Endodermal cell (in vitro differentiated cells): ENCODE measurements around the gene ASIC5. TPM values are rescaled to one million over a fixed set of nuclear protein-coding genes. Genes with fewer than 3 reads are reported as not detected.

Experiments
- DNase-seq: peaks from one replicate; pipeline ENCODE4 v3.0.0-alpha.2; 2017
- H3K27ac ChIP-seq: 2 replicates; pipeline ENCODE4 v1.5.1; 2013; ENCODE audit warnings: mild to moderate bottlenecking, low read depth, low read length, moderate library complexity
- H3K27me3 ChIP-seq: 2 replicates; pipeline ENCODE4 v1.6.1; 2013; ENCODE audit warnings: mild to moderate bottlenecking, low read length, moderate library complexity; ENCODE audit not compliant: insufficient read depth, control insufficient read depth, poor library complexity, severe bottlenecking
- H3K36me3 ChIP-seq: 2 replicates; pipeline ENCODE4 v1.7.0; 2013; ENCODE audit warnings: mild to moderate bottlenecking, low read length, moderate library complexity; ENCODE audit not compliant: control insufficient read depth, insufficient read depth
- H3K4me1 ChIP-seq: one replicate; pipeline ENCODE4 v1.7.0; 2013; ENCODE audit warnings: low read length; ENCODE audit not compliant: control insufficient read depth, insufficient read depth
- H3K4me3 ChIP-seq: 2 replicates; pipeline ENCODE4 v1.5.1; 2013; ENCODE audit warnings: mild to moderate bottlenecking, low read length, moderate library complexity
- H3K9ac ChIP-seq: 2 replicates; pipeline ENCODE4 v1.6.1; 2013; ENCODE audit warnings: mild to moderate bottlenecking, low read length, moderate library complexity; ENCODE audit not compliant: poor library complexity, severe bottlenecking; ENCODE audit errors: extremely low read depth
- H3K9me3 ChIP-seq: 2 replicates; pipeline ENCODE4 v1.6.1; 2013; ENCODE audit warnings: mild to moderate bottlenecking, low read length, moderate library complexity; ENCODE audit not compliant: control insufficient read depth
- H3K27ac Mint-ChIP-seq: 2 replicates; pipeline ENCODE4 v1.8.0; 2020; ENCODE audit warnings: mixed read lengths
- H3K27me3 Mint-ChIP-seq: 2 replicates; pipeline ENCODE4 v1.8.0; 2021; ENCODE audit warnings: mild to moderate bottlenecking, mixed read lengths; ENCODE audit not compliant: insufficient read depth
- H3K36me3 Mint-ChIP-seq: 2 replicates; pipeline ENCODE4 v1.8.0; 2020; ENCODE audit warnings: low read depth, mixed read lengths
- H3K4me1 Mint-ChIP-seq: 2 replicates; pipeline ENCODE4 v1.8.0; 2020; ENCODE audit warnings: mixed read lengths
- H3K4me3 Mint-ChIP-seq: 2 replicates; pipeline ENCODE4 v1.8.0; 2020; ENCODE audit warnings: mild to moderate bottlenecking, moderate library complexity, mixed read lengths
- H3K9me3 Mint-ChIP-seq: 2 replicates; pipeline ENCODE4 v1.8.0; 2020; ENCODE audit warnings: mild to moderate bottlenecking, mixed read lengths
- WGBS, 2 experiments: methylation state at CpG; one replicate each; pipeline versions ENCODE4 v1.1.5 to v1.1.7; 2013; ENCODE audit warnings: missing lambda C conversion rate in 2 of 2, mixed read lengths in 1 of 2; ENCODE audit not compliant: insufficient coverage in 1 of 2, insufficient read length in 1 of 2; 5-methylcytosine and 5-hydroxymethylcytosine counted together
- total RNA-seq, 2 donors: library from RNA; stranded (reverse); fragmentation: NEBNext Ultra II Directional in 1 of 2; extraction: Animal tissue kit (Norgen Biotek cat#: 25700) in 1 of 2; gene quantifications; 2 replicates in 1 of 2; 3 replicates in 1 of 2; pipeline ENCODE4 v1.2.1, GENCODE V29; 2021
- TF ChIP-seq, protein P1 (sequence below): fragments of 200-600 bp; sonication (generic); conservative IDR thresholded peaks from 2 replicates; pipeline ENCODE4 v1.5.0; 2021; ENCODE audit warnings: antibody characterized with exemption, mild to moderate bottlenecking

Gene ASIC5
- total RNA-seq, 2 donors from 2014 or later: not detected

DNA sequence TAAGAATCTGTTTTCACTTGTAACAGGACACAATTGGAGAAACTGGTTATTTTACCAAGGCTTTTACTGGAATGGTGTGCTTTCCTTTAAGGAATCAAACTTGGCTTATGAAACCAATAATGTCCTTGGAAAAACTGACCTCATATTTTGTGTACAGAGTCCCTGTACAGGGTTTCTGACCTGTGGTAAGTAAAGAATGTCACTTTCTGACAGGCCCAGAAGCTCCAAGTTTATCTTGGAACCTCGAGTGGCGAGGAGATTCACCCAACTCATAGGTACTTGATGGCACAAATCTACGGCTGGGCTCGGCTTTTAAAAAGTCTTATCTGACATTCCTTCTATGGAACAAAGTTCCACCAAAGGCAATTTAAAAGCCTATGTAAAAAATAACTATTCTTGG lies 17.0 kb downstream of the ASIC5 start:
- Histone ChIP-seq H3K9me3 (peaks cover 39% of the 10 kb centered on the region), H3K36me3 (no peaks in the 10 kb centered on the region), H3K9ac (no peak overlapping the region), H3K4me1 (no peaks in the 10 kb centered on the region), H3K4me3 (no peak overlapping the region), H3K27ac (no peak overlapping the region), H3K27me3 (no peaks in the 10 kb centered on the region)
- Mint-ChIP-seq H3K27ac (no peak overlapping the region), H3K4me3 (no peak overlapping the region), H3K9me3 (peaks cover 37% of the 10 kb centered on the region), H3K4me1 (no peaks in the 10 kb centered on the region), H3K27me3 (no peaks in the 10 kb centered on the region), H3K36me3 (peaks cover 1% of the 10 kb centered on the region)
- TF ChIP-seq, protein P1, sequence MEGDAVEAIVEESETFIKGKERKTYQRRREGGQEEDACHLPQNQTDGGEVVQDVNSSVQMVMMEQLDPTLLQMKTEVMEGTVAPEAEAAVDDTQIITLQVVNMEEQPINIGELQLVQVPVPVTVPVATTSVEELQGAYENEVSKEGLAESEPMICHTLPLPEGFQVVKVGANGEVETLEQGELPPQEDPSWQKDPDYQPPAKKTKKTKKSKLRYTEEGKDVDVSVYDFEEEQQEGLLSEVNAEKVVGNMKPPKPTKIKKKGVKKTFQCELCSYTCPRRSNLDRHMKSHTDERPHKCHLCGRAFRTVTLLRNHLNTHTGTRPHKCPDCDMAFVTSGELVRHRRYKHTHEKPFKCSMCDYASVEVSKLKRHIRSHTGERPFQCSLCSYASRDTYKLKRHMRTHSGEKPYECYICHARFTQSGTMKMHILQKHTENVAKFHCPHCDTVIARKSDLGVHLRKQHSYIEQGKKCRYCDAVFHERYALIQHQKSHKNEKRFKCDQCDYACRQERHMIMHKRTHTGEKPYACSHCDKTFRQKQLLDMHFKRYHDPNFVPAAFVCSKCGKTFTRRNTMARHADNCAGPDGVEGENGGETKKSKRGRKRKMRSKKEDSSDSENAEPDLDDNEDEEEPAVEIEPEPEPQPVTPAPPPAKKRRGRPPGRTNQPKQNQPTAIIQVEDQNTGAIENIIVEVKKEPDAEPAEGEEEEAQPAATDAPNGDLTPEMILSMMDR: no peak
- DNase-seq: no peak
- 91 to 100% methylated on average over 2 to 4 of the region's 4 CpGs for WGBS, 2 experiments

DNA sequence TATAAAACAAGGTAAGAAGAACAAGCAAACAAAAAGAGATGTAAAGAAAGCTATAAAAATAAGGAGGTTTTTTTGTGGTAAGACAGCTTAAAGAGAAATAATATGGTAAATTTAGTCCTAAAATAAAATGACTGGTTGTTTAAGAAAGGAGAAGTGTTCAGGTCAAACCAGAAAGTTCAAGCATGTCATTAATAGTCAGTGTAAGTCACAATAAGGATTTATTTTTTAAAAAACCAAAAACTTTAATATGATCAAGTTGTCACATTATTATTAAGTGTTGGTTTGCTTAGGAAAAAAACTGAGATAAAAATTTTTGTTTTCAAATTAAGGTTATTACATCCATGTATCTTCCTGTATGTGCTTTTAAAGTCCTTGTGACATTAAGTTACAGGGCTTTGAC lies 19.1 kb downstream of the ASIC5 start:
- H3K27me3 ChIP-seq: no peaks in the 10 kb centered on the region
- H3K36me3 ChIP-seq: no peaks in the 10 kb centered on the region
- Mint-ChIP-seq H3K27ac (no peak overlapping the region), H3K9me3 (peaks cover 41% of the 10 kb centered on the region), H3K4me3 (no peak overlapping the region), H3K27me3 (no peaks in the 10 kb centered on the region), H3K36me3 (peaks cover 1% of the 10 kb centered on the region), H3K4me1 (no peaks in the 10 kb centered on the region)
- TF ChIP-seq, protein P1: no peak
- H3K4me3 ChIP-seq: no peak overlapping the region
- H3K4me1 ChIP-seq: no peaks in the 10 kb centered on the region
- no peak overlapping the region for H3K9ac ChIP-seq
- H3K9me3 ChIP-seq: peaks cover 39% of the 10 kb centered on the region
- no peak overlapping the region for H3K27ac ChIP-seq
- DNase-seq: no peak

DNA sequence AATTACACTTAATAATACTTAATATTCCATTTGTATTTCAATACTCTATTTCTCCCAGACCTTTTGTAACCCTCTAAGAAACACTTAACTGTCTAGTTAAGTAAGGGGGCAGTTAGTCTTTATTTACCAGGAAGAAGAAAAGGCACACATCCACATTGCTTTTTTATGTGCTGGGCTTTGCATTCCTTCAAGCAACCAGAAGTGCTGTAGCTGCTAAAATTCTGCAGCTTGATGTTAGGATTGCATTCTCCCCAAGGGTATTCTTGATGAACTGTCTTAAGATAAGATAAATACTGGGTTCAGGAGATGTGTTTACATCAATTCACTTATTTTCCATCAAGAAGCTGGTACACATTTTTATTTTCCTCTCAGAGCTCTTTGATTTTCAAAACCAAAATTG lies 24.0 kb downstream of the ASIC5 start:
- Histone ChIP-seq H3K27ac (no peak overlapping the region), H3K36me3 (no peaks in the 10 kb centered on the region), H3K4me1 (no peaks in the 10 kb centered on the region), H3K27me3 (no peaks in the 10 kb centered on the region), H3K4me3 (no peak overlapping the region), H3K9me3 (peaks cover 12% of the 10 kb centered on the region), H3K9ac (no peak overlapping the region)
- Mint-ChIP-seq H3K9me3 (peaks cover 17% of the 10 kb centered on the region), H3K36me3 (no peaks in the 10 kb centered on the region), H3K27ac (no peak overlapping the region), H3K4me3 (no peak overlapping the region), H3K27me3 (no peaks in the 10 kb centered on the region), H3K4me1 (no peaks in the 10 kb centered on the region)
- no peak for DNase-seq
- TF ChIP-seq, protein P1: no peak
